HG02938 (cell line): ENCODE results near the gene EED.
"Not testable (repeated sequence)": the region's sequence is repeated elsewhere in the genome, so short reads cannot be mapped to it uniquely, and the experiment has no call there.

ENCODE experiments used
- ATAC-seq: cut with Tn5 transposase; IDR thresholded peaks from one replicate; pipeline ENCODE4 v1.9.1; 2021; ENCODE audit warnings: mild to moderate bottlenecking, moderate library complexity; ENCODE audit not compliant: unreplicated experiment

The EED gene

GRCh38 chr11:86289508-86290280, 45.1 kb downstream of the EED start:
- not testable (repeated sequence) for ATAC-seq

GRCh38 chr11:86291466-86292262, 47.1 kb downstream of the EED start:
- no peak for ATAC-seq

GRCh38 chr11:86292912-86293616, 48.5 kb downstream of the EED start:
- ATAC-seq, result peak; percentile 85

GRCh38 chr11:86294026-86294425, 49.5 kb downstream of the EED start:
- ATAC-seq, result no peak

GRCh38 chr11:86301742-86302091, 57.2 kb downstream of the EED start:
- peak; percentile 11 for ATAC-seq

GRCh38 chr11:86302092-86302793, 57.7 kb downstream of the EED start, which contains the start of gene HIKESHI:
HIKESHI (plus strand) TSS chr11:86302240; CDS start chr11:86302449, 209 bp downstream.
- ATAC-seq, result peak; percentile 98

- no peak for ATAC-seq
Observed at GRCh38 chr11:86303257-86303656, 58.7 kb downstream of the EED start.

- ATAC-seq, result not testable (repeated sequence)
Observed at GRCh38 chr11:86308710-86309109, 64.2 kb downstream of the EED start.

GRCh38 chr11:86313793-86314192, 69.2 kb downstream of the EED start:
- ATAC-seq, result no peak

- no peak for ATAC-seq
Observed at GRCh38 chr11:86314636-86315035, 70.1 kb downstream of the EED start.
